Skeletal muscle cell (primary cell): ENCODE data around the gene SDR42E2.
"Not testable (repeated sequence)": the region's sequence is repeated elsewhere in the genome, so short reads cannot be mapped to it uniquely, and the experiment has no call there.

Experiments
- DNase-seq: peaks from one replicate; pipeline ENCODE4 v3.0.0-alpha.2; 2010; ENCODE audit warnings: low read depth
- H3K4me3 ChIP-seq: 2 replicates; pipeline ENCODE4 v1.5.1; 2011; ENCODE audit warnings: low read depth, mild to moderate bottlenecking, control low read depth, low read length, moderate library complexity

The SDR42E2 gene

DNA sequence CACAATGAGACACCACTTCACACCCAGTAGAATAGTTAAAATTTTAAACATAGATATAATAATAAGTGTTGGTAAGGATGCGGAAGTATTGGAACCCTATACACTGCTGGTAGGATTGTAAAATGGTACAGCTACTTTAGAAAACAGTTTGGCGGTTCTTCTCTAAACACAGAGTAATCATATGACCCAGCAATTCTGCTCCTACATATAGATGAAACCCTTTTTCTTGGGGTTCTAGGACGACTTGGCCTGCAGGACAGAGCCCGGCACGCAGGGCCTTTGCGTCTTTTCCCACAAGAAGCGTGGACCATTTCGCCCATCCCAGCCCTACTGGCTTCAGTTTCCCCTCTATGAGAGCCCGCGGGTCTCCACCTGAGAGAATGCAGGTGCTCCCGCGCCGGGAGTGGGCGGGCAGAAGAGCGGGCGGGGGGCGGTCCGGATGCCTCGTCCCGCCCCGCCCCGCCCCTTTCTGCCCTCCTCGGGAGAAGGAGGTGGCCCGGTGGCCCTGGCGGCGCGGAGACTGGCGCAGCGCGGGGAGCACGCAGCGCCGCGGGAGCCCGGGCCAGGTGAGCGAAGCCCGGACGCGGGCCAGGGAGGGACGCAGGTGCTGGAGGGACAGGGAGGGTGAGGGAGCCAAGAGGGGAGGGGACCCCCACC is at the start of gene SDR42E2:
Gene SDR42E2 (plus strand): TSS at position 508 of the 657 bp plus-strand sequence. CDS start 3,077 bp downstream, outside the sequence.
- no peak for DNase-seq

DNA sequence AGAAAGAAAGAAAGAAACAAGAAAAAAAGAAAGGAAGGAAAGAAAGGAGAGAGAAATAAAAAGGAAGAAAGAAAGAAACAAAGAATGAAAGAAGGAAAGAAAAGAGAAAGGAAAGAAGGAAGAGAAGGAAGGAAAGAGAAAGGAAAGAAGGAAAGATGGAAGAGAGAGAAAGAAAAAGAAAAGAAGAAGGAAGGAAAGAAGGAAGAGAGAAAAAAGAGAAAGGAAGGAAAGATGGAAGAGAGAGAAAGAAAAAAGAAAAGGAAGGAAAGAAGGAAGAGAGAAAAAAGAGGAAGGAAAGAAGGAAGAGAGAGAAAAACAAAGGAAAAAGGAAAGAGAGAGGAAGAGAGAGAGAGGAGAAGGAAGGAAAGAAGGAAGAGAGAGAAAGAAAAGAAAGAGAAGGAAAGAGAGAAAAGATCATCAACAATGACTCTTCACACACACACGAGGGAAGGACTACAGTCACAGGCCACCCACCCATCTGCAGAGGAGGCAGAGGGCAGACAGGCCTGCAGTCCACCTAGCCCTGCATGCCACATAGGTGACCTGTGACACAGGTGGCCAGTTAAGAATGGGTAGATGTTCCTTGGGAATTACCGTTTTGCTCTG is 46.1 kb upstream of the SDR42E2 start:
- DNase-seq, result no peak
- H3K4me3 ChIP-seq, result no peak overlapping the region

More for the DNA sequence above, at the start of gene SDR42E2:
- no peak within 1 kb of the TSS for H3K4me3 ChIP-seq

DNA sequence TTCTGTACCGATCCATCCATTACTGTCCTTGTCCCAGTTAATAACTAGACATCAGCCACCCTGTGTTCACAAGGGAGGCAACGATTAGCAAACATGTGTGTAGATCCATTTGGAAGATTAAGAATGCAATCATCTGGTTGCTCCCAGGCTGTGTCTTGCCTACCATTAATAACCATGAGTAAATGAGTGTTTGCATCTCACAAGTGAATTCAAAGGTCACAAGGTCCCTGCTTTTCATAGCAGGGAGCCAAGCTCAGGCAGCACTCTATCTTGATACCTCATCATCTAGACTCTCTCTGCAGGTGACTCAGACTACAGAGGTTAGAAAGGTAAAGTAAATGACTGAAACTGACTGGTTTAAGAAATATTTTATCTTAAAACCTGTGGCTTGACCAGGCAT is 44.7 kb upstream of the SDR42E2 start:
- no peak overlapping the region for H3K4me3 ChIP-seq
- no peak for DNase-seq

DNA sequence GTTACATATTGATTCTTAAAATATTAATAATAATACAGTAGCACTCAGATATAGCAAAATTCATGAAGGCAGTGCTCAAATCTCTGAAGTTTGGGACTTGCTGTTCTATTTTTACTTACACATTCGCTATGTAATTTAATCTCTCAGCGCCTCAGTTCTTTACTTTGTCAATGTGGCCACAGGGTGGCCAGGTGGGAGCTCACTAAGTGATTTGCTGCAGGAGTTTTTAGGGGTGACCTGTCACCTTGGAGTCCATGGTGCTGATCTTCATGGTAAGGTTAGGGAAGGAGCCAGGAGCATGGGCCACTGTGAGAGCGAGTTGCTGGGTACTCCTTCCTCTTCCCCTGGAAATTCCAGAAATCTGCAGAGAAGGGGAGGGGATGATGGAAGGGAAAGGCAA is 41.9 kb upstream of the SDR42E2 start:
- H3K4me3 ChIP-seq, result no peak overlapping the region
- DNase-seq, result no peak

DNA sequence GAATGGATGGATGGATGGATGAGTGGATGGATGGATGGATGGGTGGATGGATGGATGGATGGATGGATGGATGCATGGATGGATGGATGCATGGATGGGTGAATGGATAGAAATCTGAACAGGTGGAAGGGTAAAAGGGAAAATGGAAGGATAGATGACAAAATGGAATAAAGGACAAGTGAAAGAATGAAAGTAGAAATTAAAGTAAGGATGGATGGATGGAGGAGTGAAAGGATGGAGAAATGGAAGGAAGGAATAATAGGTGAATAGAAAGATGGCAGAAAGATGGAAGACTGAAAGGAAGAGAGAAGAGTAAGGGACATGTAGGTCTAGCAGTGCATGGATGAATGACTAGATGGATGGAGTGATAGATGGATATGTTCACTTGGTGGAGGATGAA is 40.1 kb upstream of the SDR42E2 start:
- no peak for DNase-seq
- no peak overlapping the region for H3K4me3 ChIP-seq

DNA sequence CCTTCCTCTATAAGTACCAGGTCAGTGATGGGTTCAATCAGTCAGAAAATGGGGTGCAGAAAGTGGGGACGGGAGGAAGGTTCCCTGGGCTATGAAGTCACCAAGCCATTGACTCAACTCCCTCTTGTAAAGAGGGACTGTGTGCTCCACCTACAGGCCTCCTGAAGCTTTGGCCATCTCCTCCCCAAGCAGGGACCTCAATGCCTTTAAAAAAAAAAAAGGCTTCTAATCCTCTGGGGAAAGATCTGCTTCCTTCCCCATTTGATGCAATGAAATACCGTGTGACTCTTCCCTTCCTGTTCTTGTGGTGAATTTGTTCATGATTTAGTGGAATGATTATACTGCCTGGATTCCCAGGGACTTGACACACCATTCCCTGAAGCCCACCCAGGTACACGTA is 39.2 kb upstream of the SDR42E2 start:
- DNase-seq, result no peak
- H3K4me3 ChIP-seq, result no peak overlapping the region

DNA sequence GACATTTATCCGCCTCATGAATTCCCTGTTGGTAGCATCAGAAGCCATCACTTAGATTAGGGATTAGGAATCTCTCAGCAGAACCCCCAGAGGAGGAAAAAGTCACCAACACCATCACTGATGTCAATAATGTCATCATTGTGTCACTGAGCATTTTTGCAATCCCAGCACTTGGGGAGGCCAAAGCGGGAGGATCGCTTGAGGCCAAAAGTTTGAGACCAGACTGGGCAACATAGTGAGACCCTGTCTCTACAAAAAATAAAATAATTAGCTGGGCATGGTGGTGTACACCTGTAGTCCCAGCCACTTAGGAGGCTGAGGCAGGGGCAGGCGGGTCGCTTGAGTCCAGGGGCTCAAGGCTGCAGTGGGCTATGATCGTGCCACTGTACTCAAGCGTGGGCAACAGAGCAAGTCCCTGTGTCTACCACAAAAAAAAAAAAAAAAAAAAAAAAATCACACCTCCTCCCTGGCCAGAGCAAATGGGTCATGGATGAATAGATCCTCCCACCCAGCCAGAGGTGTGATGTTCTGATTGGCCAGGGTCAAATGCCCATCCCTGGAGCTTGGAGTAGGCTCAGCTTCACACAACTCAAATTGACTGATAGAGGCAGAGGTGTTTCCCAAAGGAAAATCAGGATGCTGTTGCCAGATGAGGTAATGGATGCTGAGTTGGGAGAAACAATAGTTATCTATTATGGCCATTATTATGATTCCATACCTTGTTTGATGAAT is 38.4 kb upstream of the SDR42E2 start:
- H3K4me3 ChIP-seq, result no peak overlapping the region
- no peak for DNase-seq

DNA sequence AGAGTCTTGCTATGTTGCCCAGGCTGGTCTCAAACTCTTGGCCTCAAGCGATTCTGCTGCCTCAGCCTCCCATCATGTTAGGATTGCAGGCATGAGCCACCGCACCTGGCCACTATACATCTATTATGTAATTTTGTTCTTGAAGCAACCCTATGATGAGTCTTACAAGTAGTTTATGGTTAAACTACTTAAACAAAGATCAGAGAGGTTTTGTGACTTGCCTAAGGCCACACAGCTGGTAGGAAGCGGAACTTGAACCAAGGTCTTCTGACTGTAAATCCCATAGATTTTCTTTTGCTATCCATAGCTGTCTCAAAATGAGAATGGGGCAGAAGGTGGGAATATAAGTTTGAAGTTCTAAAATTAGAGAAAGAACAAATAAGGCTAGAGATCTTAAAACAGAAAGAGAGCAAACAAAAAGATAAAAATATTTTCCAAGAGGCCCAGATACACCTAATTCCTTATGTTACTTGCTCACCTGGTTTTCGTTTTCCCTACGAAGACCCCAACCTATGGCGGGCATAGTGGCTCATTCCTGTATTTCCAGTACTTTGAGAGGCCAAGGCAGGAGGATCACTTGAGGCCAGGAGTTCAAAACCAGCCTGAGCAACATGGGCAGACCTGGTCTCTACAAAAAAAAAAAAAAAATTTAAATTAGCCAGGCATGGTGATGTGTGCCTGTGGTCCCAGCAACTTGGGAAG is 37.6 kb upstream of the SDR42E2 start:
- H3K4me3 ChIP-seq, result no peak overlapping the region
- DNase-seq, result no peak

DNA sequence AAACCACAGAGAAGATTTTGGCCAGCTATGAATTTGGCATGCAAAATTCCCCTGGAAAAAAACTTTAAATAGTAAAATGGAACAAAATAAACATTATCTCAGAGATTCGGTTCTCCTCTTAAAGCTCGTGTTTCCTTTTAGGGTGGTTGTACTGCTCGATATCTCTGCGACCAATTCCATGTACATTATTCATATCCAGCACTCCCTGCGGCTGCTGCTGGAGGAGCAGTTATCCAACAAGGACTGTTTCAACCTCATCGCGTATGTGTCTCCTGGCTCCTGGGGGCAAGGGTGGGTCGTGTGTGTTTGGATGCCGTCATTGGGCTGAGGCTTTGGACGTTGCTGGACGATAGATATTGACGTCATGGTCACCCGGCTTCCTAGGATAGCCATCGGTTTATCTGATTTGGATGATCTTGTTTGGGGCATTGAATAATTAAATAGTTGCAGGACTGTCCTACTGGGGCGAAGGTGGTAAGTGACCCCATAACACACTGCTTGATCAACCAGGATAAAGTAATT is 36.2 kb upstream of the SDR42E2 start:
- DNase-seq, result no peak
- no peak overlapping the region for H3K4me3 ChIP-seq

DNA sequence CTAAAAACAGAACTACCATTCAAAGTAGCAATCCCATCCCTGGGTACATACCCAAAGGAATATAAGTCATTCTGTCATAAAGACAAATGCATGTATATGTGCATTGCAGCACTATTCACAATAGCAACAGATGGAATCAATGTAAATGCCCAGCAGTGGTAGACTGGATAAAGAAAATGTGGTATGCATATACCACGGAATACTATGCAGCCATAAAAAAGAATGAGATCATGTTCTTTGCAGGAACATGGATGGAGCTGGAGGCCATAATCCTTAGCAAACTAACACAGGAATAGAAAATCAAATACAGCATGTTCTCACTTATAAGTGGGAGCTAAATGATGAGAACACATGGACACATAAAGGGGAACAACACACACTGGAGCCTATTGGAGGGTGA is 33.8 kb upstream of the SDR42E2 start:
- not testable (repeated sequence) for H3K4me3 ChIP-seq, DNase-seq

DNA sequence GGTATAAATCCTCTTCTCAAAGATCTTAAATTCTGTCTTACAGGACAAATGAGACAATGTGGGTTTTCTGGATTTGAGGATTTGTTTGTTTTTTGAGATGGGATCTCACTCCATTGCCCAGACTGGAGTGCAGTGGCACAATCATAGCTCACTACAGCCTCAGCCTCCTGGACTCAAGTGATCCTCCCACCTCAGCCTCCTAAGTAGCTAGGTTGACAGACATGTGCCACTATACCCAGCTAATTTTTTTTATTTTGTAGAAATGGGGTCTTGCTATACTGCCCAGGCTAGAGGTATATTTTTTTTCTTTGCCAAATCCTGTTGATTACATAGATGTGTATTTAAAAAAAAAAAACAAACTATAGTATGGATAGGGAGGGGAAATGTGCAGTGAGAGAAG is 31.8 kb upstream of the SDR42E2 start:
- H3K4me3 ChIP-seq, result no peak overlapping the region
- DNase-seq, result no peak

DNA sequence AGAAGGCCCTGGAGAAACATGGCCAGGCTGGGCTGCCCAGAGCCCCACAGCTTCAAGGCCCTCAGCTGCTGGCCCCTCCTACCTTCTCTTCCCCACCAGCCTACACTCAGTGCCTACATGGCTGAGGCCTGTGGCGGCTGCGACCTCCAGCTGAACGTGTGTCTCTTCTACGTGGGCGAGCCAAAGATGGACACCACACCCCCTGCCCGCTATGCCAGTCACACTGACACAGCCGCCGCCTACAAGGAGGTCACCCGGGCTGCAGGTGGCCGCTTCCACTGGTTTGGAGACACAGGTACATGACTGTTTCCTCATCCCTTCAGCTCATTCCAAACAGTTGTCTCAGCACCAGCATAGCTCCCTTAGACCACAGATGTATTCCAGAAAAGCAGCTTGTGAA is 29.5 kb upstream of the SDR42E2 start:
- no peak for DNase-seq
- H3K4me3 ChIP-seq, result no peak overlapping the region

DNA sequence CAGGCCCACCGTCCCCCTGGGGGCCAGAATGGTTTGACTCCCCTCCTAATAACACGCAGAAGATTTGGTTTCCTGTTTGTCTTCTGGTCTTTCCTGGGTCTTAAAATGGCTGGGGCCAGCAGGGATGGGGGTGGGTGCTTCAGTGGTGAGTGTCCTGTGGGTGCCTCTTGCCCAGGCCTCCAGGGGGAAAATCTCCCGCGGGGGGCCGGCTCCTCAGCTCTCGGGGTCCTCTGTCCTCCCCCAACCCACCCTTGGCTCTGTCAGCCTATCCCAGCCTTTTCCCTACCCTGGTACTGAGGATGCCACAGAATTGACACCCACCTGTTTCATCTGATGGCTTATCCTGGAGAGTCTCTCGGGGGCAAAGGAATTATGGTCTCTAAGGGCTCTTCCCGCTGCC is 23.8 kb upstream of the SDR42E2 start:
- no peak overlapping the region for H3K4me3 ChIP-seq
- DNase-seq, result no peak

DNA sequence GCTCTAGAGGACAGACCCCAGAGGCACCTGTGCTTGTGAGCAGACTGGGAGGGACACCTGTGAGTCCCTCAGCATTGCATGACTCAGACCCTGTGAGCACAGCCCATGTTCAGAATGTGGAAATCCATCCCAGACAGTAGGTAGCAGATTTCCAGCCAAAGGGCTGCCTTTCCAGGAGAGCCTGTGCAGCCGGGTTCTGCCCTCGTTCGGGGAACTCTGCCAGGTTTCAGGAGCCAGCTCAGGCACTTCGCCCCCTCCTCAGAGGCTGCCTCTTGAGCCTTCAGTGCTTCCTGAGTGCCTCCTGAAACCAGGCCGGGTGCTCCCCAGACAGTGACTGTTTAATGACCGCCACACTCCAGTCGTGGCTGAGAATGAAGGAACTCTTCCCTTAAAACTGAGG is 23.3 kb upstream of the SDR42E2 start:
- no peak overlapping the region for H3K4me3 ChIP-seq
- no peak for DNase-seq

DNA sequence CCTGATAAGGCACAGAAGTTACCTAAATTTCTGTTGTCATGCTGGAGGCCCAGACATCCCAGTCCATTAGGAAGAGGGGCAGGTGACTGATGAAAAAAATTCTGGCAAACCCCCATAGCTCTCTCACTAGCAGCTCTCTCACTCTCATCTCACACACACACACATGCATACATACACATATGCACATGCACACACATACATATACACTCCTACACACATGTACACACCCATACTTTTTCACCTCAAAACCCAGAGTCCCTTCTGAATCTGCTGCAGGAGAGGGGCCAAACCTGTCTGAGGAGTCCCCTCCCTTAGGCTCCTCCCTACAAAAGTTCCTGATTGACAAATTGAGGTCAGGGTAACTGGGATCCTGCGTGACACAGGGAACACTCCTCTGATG is 22.6 kb upstream of the SDR42E2 start:
- no peak overlapping the region for H3K4me3 ChIP-seq
- DNase-seq, result no peak

DNA sequence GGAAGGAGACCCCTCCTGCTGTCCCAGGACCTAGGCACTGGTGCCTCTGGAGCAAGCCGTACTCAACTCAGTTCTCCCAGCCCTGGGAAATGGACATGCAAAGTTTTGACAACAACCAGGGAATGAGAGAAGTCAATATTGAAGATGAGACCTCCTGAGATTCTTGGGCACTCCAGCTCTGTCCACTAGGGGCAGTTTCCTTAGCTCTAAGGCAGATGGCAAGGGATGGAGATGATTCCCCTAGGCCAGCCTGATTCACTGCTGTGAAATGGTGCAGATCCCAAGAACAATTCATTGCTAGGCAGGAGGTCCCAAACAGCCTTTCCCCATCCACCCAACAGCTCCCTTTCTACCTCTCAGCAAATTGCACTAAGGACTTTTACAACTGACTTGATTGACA is 20.5 kb upstream of the SDR42E2 start:
- H3K4me3 ChIP-seq, result no peak overlapping the region
- no peak for DNase-seq

DNA sequence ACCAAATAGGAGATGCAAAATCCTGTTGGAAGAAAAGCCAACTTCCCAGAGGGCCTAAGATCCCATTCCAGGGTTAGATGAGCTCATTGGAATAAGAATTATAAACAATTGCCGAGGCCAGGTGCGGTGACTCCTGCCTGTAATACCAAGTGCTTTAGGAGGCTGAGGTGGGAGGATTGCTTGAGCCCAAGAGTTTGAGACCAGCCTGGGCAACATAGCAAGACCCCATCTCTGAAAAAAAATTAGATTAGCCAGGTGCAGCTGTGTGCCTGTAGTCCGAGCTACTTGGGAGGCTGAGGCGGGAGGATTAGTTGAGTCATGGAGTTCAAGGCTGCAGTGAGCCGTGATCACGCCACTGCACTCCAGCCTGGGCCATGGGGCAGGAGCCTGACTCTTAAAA is 17.8 kb upstream of the SDR42E2 start:
- no peak overlapping the region for H3K4me3 ChIP-seq
- no peak for DNase-seq

DNA sequence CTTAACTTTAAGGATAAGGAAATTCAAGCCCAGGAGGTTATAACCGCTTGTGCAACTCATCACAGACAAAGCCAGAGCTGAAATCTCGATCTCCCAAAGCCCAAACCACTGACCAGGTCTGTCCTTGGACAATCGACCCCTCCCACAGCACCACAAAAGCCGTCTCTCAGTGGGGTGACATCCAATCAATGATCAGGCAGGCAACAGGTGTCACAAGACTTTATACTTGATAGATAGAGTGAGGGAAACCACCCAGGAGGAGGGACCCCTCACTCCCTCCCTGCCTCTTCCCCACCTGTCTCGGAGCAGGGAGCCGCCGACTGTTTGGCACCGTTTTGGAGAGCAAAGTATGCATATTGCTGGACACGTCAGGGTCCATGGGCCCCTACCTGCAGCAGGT is 14.5 kb upstream of the SDR42E2 start:
- no peak for DNase-seq
- no peak overlapping the region for H3K4me3 ChIP-seq

DNA sequence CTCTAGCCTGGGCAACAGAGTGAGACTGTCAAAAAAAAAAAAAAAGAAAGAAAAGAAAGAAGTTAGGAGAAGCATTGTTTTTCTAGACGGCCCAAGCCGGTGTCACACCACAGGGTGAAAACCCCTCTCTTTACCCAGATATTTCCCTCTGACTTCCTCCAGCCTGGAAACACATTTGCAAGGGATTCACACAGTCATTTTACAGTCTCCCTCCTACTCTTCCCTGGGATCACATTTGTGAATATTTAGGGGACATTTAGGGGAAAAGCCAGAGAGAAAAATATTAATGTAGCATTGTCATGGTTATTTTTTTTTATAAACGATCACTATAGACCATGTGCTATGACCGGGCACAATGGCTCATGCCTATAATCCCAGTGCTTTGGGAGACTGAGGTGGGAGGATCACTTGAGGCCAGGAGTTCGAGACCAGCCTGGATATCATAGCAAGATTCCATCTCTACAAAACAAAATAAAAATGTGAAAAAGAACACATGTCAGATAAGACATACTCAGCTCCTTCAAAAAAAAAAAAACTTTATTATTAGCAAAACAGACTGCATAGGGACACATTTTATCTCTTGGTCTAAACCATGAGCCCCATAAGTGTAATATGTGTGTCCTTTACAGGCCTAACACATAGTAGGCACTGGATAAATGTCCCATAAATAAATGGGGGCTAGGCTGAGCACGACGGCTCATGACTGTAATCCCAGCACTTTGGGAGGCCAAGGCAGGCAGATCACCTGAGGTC is 10.9 kb upstream of the SDR42E2 start:
- no peak overlapping the region for H3K4me3 ChIP-seq
- DNase-seq, result no peak
